Sigmoid colon (tissue), 4 donors: ENCODE measurements around the gene CNTNAP5.

Source experiments
- EP300 ChIP-seq, 4 donors: sonication (generic); formaldehyde crosslinking; IDR thresholded peaks; one replicate each; pipeline ENCODE4 v1.6.1; 2017; ENCODE audit warnings: antibody characterized with exemption in 4 of 4
- POLR2A ChIP-seq, 2 donors: fragments of 450-650 bp; IDR thresholded peaks; one replicate each; pipeline ENCODE4 v1.6.1; 2016; ENCODE audit warnings: antibody characterized with exemption in 2 of 2, mild to moderate bottlenecking in 2 of 2, moderate library complexity in 2 of 2
- POLR2AphosphoS5 ChIP-seq, 4 donors: sonication (generic); formaldehyde crosslinking; IDR thresholded peaks; one replicate each; pipeline ENCODE4 v1.6.1; 2017; ENCODE audit warnings: antibody characterized with exemption in 4 of 4
- TF ChIP-seq, protein P1 (sequence below), 4 experiments: fragments of 450-650 bp in 3 of 4; fragments of 200-600 bp in 1 of 4; IDR thresholded peaks; one replicate each; pipeline ENCODE4 v1.5.1; 2016 to 2019; ENCODE audit warnings: antibody characterized with exemption in 4 of 4, mild to moderate bottlenecking in 3 of 4, moderate library complexity in 2 of 4

DNA sequence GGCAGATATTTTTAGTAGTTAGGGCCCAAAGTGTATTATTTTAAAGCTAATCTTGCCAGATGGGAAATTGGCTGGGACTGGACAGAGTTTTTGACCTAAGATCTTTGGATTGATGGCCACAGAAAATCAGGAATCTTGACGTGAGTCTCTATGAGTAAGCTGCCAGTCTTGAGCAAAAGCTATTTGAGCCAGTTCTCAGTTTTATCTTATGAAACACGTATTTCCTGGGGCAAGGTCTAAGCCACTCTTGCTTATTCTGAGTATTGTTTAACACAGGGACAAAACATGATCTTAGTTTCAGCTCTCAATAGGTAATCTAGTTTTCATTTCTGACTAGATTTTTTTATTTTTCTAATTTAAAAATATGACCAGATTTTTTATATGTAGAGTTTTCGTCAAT is 329.4 kb downstream of the CNTNAP5 start:
- TF ChIP-seq, protein P1, sequence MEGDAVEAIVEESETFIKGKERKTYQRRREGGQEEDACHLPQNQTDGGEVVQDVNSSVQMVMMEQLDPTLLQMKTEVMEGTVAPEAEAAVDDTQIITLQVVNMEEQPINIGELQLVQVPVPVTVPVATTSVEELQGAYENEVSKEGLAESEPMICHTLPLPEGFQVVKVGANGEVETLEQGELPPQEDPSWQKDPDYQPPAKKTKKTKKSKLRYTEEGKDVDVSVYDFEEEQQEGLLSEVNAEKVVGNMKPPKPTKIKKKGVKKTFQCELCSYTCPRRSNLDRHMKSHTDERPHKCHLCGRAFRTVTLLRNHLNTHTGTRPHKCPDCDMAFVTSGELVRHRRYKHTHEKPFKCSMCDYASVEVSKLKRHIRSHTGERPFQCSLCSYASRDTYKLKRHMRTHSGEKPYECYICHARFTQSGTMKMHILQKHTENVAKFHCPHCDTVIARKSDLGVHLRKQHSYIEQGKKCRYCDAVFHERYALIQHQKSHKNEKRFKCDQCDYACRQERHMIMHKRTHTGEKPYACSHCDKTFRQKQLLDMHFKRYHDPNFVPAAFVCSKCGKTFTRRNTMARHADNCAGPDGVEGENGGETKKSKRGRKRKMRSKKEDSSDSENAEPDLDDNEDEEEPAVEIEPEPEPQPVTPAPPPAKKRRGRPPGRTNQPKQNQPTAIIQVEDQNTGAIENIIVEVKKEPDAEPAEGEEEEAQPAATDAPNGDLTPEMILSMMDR (IDR thresholded peaks at IDR 0.05), result no peak
- no peak for TF ChIP-seq POLR2A (IDR thresholded peaks at IDR 0.05)
- TF ChIP-seq POLR2AphosphoS5 (IDR thresholded peaks at IDR 0.05), result no peak
- no peak for TF ChIP-seq EP300 (IDR thresholded peaks at IDR 0.05)
